ENCODE measurements around the gene PNN.
"Not testable (repeated sequence)": the region's sequence is repeated elsewhere in the genome, so short reads cannot be mapped to it uniquely, and the experiment has no call there.

Gene PNN

DNA sequence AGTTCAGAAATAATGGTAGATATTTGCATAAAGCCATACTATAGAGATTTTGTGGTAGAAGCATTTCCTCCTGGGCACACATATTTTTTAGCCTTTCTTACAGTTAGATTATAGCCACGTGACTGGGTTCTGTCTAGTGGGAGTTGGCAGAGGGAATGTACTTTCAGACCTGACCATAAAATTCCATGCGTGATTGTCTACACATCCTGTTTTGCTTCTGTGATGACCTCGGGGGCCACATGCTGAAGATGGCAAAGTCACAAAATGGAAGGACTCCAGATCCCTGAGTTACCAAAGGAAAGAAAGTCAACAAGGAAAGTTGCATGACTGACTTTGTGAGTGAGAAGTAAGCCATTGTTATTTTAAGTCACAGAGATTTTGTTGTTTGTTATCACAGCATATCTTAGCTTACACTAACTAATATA lies 44.0 kb downstream of the PNN start:
- TF ChIP-seq, protein P1, sequence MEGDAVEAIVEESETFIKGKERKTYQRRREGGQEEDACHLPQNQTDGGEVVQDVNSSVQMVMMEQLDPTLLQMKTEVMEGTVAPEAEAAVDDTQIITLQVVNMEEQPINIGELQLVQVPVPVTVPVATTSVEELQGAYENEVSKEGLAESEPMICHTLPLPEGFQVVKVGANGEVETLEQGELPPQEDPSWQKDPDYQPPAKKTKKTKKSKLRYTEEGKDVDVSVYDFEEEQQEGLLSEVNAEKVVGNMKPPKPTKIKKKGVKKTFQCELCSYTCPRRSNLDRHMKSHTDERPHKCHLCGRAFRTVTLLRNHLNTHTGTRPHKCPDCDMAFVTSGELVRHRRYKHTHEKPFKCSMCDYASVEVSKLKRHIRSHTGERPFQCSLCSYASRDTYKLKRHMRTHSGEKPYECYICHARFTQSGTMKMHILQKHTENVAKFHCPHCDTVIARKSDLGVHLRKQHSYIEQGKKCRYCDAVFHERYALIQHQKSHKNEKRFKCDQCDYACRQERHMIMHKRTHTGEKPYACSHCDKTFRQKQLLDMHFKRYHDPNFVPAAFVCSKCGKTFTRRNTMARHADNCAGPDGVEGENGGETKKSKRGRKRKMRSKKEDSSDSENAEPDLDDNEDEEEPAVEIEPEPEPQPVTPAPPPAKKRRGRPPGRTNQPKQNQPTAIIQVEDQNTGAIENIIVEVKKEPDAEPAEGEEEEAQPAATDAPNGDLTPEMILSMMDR (IDR thresholded peaks at IDR 0.05; ENCODE audit: low read depth, low read length, missing control alignments): no peak
- no peak overlapping the region for H3K4me3 ChIP-seq (ENCODE audit: low read depth, low read length)
- no peak for DNase-seq (ENCODE audit: low read depth)

GRCh38 chr14:39220473-39220872 lies 45.4 kb downstream of the PNN start:
- DNase-seq (ENCODE audit: low read depth); H3K4me3 ChIP-seq (ENCODE audit: low read depth, low read length): not testable (repeated sequence)

GRCh38 chr14:39228044-39228443 lies 53.0 kb downstream of the PNN start:
- TF ChIP-seq, protein P1 (IDR thresholded peaks at IDR 0.05; ENCODE audit: low read depth, low read length, missing control alignments): no peak

DNA sequence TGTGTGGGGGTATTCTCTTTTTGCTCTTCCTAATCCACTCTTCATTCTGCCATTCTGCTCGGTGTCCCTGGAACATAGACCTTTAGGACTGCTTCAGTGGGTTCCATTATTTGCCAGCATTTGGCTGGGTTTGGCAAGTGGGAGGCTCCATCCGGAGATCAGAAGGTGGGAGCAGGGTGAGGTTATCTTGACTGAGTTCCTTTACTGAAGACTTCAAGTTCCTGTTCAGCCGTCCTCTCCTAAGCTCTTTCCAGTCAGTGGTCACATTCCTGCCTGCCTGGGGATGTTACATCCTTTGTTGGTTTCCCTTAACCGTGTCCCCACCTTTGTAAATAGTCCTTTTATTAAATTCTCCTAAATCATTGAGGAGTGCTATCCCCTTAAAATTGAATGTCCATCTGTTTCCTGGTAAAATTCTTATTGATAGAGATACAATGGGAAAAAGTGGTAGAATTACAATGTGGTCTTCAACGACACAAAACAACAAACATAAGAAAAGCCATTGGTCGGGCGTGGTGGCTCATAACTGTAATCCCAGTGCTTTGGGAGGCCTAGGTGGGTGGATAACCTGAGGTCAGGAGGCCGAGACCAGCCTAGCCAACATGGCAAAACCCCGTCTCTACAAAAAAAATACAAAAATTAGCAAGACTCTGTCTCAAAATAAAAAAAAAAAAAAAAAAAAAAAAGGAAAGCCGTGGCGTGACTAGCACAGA lies 53.6 kb downstream of the PNN start:
- no peak for DNase-seq (ENCODE audit: low read depth)
- H3K4me3 ChIP-seq (ENCODE audit: low read depth, low read length): no peak overlapping the region

More at GRCh38 chr14:39228044-39228443, 53.0 kb downstream of the PNN start:
- no peak overlapping the region for H3K4me3 ChIP-seq (ENCODE audit: low read depth, low read length)
- DNase-seq (ENCODE audit: low read depth): no peak

DNA sequence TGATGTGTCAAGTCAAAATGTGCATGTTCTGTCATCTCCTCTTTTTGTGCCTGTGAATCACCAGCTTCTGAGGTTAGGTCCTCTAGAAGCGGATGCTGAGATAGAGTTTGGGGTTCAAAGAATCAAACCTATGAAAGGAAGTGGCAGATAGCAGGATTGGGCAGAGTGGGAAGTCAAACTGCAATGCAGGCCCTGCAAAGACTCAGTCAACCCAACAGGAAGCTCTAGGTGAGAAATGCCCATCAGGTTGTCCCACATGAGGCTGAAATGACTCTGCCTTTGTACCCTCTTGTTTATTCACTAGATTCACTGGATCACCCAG lies 54.1 kb downstream of the PNN start:
- H3K4me3 ChIP-seq (ENCODE audit: low read depth, low read length): no peak overlapping the region
- DNase-seq (ENCODE audit: low read depth): no peak
- TF ChIP-seq, protein P1 (IDR thresholded peaks at IDR 0.05; ENCODE audit: low read depth, low read length, missing control alignments): no peak

More for the DNA sequence above, 53.6 kb downstream of the PNN start:
- TF ChIP-seq, protein P1 (IDR thresholded peaks at IDR 0.05; ENCODE audit: low read depth, low read length, missing control alignments): no peak

- TF ChIP-seq, protein P1 (IDR thresholded peaks at IDR 0.05; ENCODE audit: low read depth, low read length, missing control alignments): no peak
- no peak for DNase-seq (ENCODE audit: low read depth)
- no peak overlapping the region for H3K4me3 ChIP-seq (ENCODE audit: low read depth, low read length)
Measured at GRCh38 chr14:39229601-39230110, 54.6 kb downstream of the PNN start.

DNA sequence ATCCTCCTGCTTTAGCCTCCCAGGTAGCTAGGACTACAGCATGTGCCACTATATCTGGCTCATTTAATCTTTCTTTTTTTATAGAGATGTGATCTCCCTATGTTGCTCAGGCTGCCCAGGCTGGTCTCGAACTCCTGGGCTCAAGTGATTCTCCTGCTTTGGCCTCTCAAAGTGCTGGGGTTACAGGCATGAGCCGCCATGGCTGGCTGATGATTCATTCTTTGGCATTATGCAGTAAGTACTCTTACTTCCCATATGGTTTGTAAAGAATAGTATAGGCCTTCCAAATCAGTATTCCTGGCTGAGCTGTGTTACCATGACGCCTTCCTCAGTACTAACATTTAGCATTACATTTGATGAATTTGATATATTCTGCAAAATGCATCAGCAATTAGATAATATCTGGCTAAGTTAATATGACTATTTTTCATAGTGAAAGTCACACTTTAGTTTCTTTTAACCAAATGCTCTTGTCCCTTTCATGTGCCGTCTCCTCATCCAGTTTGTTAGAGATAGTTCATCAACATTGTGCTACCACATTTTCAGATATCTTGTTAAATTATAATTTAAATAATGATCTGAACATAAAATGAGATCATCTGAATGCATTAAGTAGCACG lies 55.5 kb downstream of the PNN start:
- TF ChIP-seq, protein P1 (IDR thresholded peaks at IDR 0.05; ENCODE audit: low read depth, low read length, missing control alignments): no peak
- no peak for DNase-seq (ENCODE audit: low read depth)

More for the DNA sequence above, 55.5 kb downstream of the PNN start:
- H3K4me3 ChIP-seq (ENCODE audit: low read depth, low read length): no peak overlapping the region
